ENCODE measurements around the gene EPB41L2.

DNA sequence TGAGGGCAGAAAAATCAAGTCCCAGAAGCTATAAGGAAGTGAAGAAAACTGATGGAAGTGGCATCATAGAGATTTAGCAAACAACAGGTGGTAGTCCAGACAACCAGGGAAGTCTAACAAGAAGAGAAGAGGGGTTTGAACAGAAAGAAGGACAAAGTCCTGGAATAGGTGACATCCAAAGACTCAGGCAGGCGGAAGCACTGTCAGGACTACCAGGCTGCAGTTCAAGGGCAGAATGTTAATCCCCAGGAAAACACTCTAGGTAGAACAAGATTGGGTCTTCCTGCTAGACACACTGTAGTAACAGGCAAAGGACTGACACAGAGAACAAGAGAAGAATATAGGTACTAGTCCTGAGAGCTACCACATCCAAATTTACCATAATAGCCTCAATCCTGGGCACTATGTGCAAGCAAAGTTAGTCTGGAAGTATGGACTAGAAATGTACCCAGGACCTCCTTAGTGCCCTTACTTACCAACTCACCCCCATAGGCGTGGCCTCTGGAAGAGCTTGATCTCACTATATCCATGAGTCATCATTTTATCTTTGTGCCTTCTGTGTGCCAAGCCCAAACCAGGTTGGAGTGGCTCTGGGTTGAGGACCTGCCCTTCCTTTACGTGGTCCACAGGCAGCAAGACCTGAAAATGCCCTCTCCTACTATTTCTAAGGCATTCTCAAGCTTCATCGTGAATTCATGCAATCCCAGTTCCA is 2.2 kb upstream of the EPB41L2 start:
- TF ChIP-seq, protein P1, sequence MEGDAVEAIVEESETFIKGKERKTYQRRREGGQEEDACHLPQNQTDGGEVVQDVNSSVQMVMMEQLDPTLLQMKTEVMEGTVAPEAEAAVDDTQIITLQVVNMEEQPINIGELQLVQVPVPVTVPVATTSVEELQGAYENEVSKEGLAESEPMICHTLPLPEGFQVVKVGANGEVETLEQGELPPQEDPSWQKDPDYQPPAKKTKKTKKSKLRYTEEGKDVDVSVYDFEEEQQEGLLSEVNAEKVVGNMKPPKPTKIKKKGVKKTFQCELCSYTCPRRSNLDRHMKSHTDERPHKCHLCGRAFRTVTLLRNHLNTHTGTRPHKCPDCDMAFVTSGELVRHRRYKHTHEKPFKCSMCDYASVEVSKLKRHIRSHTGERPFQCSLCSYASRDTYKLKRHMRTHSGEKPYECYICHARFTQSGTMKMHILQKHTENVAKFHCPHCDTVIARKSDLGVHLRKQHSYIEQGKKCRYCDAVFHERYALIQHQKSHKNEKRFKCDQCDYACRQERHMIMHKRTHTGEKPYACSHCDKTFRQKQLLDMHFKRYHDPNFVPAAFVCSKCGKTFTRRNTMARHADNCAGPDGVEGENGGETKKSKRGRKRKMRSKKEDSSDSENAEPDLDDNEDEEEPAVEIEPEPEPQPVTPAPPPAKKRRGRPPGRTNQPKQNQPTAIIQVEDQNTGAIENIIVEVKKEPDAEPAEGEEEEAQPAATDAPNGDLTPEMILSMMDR (conservative IDR thresholded peaks at IDR 0.05; ENCODE audit: low read depth, low read length): no peak
- no peak for TF ChIP-seq EZH2 (IDR thresholded peaks at IDR 0.05; ENCODE audit: borderline replicate concordance, low read depth, low read length, poor library complexity, severe bottlenecking)
